Esophagus (tissue), 2 donors: Measurements from ENCODE around the gene PIK3R1. TPM values are rescaled to one million over a fixed set of nuclear protein-coding genes. Genes with fewer than 3 reads are reported as not detected.
A peak's percentile ranks its signal among the peaks of the same experiment; 100 is the strongest.

Source experiments
- H3K27ac ChIP-seq, 2 donors: one replicate each; pipeline ENCODE4 v1.5.1; 2013; ENCODE audit warnings: low read depth in 2 of 2, mild to moderate bottlenecking in 2 of 2, inconsistent platforms in 1 of 2, low read length in 1 of 2, moderate library complexity in 1 of 2
- H3K27me3 ChIP-seq, 2 donors: one replicate each; pipeline ENCODE4 v1.6.1; 2013; ENCODE audit warnings: low read length in 2 of 2, control low read depth in 1 of 2, mild to moderate bottlenecking in 1 of 2; ENCODE audit not compliant: insufficient read depth in 2 of 2, control insufficient read depth in 1 of 2
- H3K36me3 ChIP-seq, 2 donors: one replicate each; pipeline ENCODE4 v1.6.1; 2013; ENCODE audit warnings: low read length in 1 of 2; ENCODE audit not compliant: control insufficient read depth in 2 of 2, insufficient read depth in 2 of 2
- H3K4me1 ChIP-seq, 2 donors: one replicate each; pipeline ENCODE4 v1.6.1; 2013; ENCODE audit warnings: low read length in 1 of 2; ENCODE audit not compliant: control insufficient read depth in 2 of 2, insufficient read depth in 2 of 2
- H3K4me3 ChIP-seq, 2 donors: one replicate each; pipeline ENCODE4 v1.5.1; 2013; ENCODE audit warnings: low read length in 2 of 2, mild to moderate bottlenecking in 2 of 2, low read depth in 1 of 2, moderate library complexity in 1 of 2
- H3K9me3 ChIP-seq, 2 donors: one replicate each; pipeline ENCODE4 v1.6.1; 2013; ENCODE audit warnings: mild to moderate bottlenecking in 2 of 2, low read depth in 1 of 2, low read length in 1 of 2, moderate library complexity in 1 of 2; ENCODE audit not compliant: control insufficient read depth in 2 of 2, insufficient read depth in 1 of 2
- WGBS, 2 donors: extraction: QIAGEN DNeasy Blood & Tissue Kit; methylation state at CpG; one replicate each; pipeline ENCODE4 v1.1.7; 2013; 5-methylcytosine and 5-hydroxymethylcytosine counted together
- polyA plus RNA-seq, 2 donors: library from polyadenylated mRNA; stranded (reverse); fragments of 200-250 nt; gene quantifications; one replicate each; pipeline ENCODE4 v1.2.3, GENCODE V29; 2013
- donor health status: healthy with polysubstance abuse.
- donor health status: Bipolar disorder and iron deficiency.

The PIK3R1 gene
- polyA plus RNA-seq, 2 donors: 5.0 to 8.2 TPM

DNA sequence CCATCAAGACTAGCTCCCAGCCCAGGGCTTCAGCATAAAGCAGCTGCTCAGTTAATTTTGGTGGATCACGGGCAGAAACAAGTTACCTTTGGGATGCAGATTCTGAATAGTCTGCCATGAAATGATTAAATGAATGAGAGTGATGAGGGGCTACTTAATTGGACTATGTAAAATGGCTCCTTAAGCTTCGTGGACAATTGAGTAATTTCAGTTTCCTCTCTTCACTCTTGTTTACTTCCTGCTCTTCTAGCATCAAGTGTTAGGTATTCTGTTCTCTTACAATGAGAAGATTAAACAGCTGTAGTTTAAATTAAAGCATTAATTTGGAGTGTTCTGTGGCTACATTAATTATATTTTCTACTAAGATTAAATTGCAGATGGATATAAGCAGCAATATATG lies 28.1 kb downstream of the PIK3R1 start:
- Histone ChIP-seq H3K4me3 (no peak overlapping the region), H3K36me3 (no peaks in the 10 kb centered on the region), H3K4me1 (peaks cover 2 to 7% of the 10 kb centered on the region in 2 donors), H3K9me3 (no peaks in the 10 kb centered on the region), H3K27ac (no peak overlapping the region), H3K27me3 (no peaks in the 10 kb centered on the region)
- 73 to 79% methylated on average over 2 of the region's 2 CpGs for WGBS, 2 donors

DNA sequence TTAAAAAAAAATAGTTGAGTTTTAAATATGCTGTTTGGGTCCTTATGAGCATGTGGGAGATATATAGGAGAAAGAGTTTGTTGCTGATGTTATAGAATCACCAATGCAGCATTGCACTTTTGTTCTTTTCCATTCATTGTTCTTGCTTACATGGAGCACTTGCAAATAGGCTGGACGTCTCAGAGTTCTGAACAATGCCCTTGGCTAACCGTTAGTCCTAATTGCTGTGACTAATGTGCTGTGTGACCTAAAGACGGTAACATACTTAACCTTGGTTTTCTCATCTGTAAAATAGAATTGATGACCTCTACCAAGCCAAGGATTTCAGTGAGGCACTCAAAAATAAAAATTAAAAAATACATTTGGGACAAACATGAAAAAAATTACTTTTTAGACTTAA lies 29.8 kb downstream of the PIK3R1 start:
- H3K27ac ChIP-seq: no peak overlapping the region
- H3K27me3 ChIP-seq: no peaks in the 10 kb centered on the region
- no peaks in the 10 kb centered on the region for H3K36me3 ChIP-seq
- H3K4me3 ChIP-seq: no peak overlapping the region
- peaks cover 2 to 10% of the 10 kb centered on the region in 2 donors for H3K4me1 ChIP-seq
- 27 to 32% methylated on average over 3 of the region's 3 CpGs for WGBS, 2 donors
- H3K9me3 ChIP-seq: no peaks in the 10 kb centered on the region

DNA sequence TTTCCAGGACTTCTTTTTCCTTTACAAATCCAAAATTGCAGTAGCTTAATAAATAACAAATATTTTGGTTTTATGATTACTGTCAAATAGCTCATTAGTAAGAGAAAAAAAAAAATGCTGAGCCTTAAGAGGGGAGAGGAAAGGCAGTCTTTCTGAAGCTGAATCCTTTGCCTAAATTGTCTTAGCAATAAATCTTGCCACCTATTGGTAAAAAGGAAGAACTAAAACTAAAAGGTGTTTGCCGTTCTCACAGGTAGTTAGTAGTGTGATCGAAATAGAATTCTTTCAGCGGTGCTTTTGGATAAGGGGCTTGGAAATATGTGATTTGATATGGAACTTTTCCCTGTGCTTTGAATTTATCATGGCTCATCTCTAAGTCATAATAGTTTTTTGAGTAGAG lies 31.2 kb downstream of the PIK3R1 start:
- Histone ChIP-seq H3K9me3 (no peaks in the 10 kb centered on the region), H3K4me3 (no peak overlapping the region), H3K4me1 (peaks cover 0 to 9% of the 10 kb centered on the region in 2 donors), H3K27me3 (no peaks in the 10 kb centered on the region), H3K27ac (no peak overlapping the region), H3K36me3 (no peaks in the 10 kb centered on the region)
- 81 to 90% methylated on average over 3 of the region's 3 CpGs for WGBS, 2 donors

DNA sequence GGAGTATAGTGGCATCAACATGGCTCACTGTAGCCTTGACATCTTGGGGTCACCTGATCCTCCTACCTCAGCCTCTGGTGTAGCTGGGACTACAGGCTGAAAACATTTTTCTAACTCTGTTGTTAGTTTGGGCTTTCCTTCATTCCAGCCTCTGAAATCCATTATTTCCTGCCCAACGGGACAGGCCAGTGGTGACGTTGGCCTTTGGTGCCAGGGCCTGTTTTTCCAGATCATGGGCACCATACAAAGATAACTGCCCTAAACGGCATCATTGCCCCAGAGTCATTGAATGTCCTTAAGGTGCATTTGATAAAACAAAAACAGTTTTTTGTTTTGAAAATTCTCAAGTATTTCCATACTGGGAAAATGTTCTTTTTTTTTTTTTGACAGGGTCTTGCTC lies 32.1 kb downstream of the PIK3R1 start:
- peak overlapping the region in 1 of 2 donors; percentile 63 for H3K27ac ChIP-seq
- H3K9me3 ChIP-seq: no peaks in the 10 kb centered on the region
- peaks cover 0 to 9% of the 10 kb centered on the region in 2 donors for H3K4me1 ChIP-seq
- no peak overlapping the region for H3K4me3 ChIP-seq
- no peaks in the 10 kb centered on the region for H3K27me3 ChIP-seq
- WGBS, 2 donors: 77 to 79% methylated on average over 3 of the region's 3 CpGs
- H3K36me3 ChIP-seq: no peaks in the 10 kb centered on the region

DNA sequence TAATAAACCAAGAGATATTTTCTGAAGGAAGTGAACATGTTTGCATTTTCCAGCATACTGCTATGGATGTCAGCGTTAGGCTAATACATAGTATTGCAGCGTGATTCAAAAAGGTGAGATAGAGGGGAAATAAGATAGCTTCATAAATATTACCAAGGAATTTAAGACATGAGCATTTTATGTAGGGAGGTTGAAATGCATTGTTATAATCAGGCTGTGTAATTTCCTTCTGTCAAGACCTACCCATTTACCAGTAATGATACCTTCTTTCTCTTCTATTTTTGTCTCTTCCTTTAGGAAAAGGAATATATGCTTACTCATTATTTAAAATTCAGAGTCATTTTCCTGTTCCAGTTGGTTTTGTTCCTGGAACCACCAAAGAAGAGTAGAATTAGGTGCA lies 33.3 kb downstream of the PIK3R1 start:
- Histone ChIP-seq H3K36me3 (no peaks in the 10 kb centered on the region), H3K4me3 (no peak overlapping the region), H3K9me3 (no peaks in the 10 kb centered on the region), H3K27ac (no peak overlapping the region), H3K27me3 (no peaks in the 10 kb centered on the region), H3K4me1 (peaks cover 0 to 9% of the 10 kb centered on the region in 2 donors)
- 82 to 88% methylated on average over 2 of the region's 2 CpGs for WGBS, 2 donors

DNA sequence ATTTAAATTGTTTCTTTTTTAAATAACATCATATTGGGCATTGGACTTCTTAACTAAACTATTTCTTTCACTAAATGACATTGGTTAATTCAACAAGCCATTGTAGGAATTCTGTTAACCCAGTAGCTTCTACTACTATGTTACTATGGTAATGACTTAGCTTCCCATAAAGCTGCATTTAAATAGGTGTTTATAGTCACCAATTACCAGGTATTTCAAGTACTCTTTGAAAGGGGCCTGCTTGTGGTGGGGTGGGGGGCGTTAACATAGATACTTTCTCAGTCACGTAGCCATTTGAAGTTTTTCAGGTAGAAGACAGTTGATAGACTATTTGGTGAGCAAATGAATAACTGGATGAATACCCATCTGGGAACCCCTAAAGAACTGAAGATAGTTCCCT lies 34.0 kb downstream of the PIK3R1 start:
- 95 to 99% methylated on average over 2 of the region's 2 CpGs for WGBS, 2 donors
- H3K27me3 ChIP-seq: no peaks in the 10 kb centered on the region
- H3K27ac ChIP-seq: no peak overlapping the region
- H3K36me3 ChIP-seq: no peaks in the 10 kb centered on the region
- peaks cover 0 to 9% of the 10 kb centered on the region in 2 donors for H3K4me1 ChIP-seq
- H3K9me3 ChIP-seq: no peaks in the 10 kb centered on the region
- H3K4me3 ChIP-seq: no peak overlapping the region

DNA sequence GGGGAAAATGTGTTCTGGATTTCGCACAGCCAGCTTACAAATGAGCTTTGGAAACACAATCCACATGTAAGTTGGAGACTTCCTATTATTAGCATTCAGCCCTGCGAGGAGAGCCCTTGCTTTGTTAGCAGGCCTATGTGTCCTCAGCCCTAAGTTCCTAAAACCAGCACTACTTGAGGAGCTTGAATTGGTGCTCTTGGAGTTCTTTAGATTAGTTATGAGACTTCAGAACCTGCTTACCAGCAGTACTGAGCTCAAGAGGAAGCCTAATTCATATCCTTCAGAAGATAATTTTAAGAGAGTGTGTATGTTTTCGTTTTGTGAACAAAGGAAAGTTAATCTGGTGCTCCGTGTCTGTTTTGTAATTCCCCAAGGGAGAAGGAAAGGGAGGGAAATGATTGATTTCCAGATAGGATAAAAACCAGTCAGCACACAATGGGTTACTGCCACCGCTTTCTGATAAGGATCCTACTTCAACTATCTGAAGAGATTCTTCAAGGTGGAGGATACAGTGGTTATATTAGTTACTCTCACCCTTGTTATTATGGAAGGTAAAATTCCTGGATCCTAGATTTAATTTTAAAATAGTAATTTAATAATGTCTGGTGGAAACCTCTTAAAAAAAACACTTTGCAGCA lies 35.2 kb downstream of the PIK3R1 start:
- Histone ChIP-seq H3K4me3 (no peak overlapping the region), H3K27me3 (no peaks in the 10 kb centered on the region), H3K36me3 (no peaks in the 10 kb centered on the region), H3K9me3 (no peaks in the 10 kb centered on the region), H3K27ac (peak overlapping the region; percentile 51 to 71), H3K4me1 (peaks cover 0 to 9% of the 10 kb centered on the region in 2 donors)
- WGBS, 2 donors: 48 to 52% methylated on average over 5 of the region's 5 CpGs

DNA sequence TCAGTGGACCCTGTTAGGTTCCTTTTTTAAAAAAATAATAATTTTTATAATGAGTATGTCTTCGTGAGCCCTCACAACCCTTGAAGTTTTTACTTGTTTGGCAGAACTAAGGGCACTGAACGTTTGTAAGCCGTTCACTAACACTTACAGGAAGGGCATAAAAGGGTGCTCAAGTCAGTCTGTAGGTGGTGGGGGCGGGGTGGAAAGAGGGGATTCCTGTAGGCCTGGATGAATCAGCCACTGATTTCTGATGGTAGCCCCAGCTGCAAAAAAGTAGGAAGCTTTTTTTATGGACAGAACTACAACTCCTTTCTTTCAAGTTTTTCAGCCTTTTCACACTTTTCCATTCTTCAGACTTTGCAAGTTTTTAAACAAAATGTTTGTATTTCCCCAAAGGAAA lies 35.8 kb downstream of the PIK3R1 start:
- Histone ChIP-seq H3K27ac (peak overlapping the region; percentile 71), H3K27me3 (no peaks in the 10 kb centered on the region), H3K4me3 (no peak overlapping the region)

DNA sequence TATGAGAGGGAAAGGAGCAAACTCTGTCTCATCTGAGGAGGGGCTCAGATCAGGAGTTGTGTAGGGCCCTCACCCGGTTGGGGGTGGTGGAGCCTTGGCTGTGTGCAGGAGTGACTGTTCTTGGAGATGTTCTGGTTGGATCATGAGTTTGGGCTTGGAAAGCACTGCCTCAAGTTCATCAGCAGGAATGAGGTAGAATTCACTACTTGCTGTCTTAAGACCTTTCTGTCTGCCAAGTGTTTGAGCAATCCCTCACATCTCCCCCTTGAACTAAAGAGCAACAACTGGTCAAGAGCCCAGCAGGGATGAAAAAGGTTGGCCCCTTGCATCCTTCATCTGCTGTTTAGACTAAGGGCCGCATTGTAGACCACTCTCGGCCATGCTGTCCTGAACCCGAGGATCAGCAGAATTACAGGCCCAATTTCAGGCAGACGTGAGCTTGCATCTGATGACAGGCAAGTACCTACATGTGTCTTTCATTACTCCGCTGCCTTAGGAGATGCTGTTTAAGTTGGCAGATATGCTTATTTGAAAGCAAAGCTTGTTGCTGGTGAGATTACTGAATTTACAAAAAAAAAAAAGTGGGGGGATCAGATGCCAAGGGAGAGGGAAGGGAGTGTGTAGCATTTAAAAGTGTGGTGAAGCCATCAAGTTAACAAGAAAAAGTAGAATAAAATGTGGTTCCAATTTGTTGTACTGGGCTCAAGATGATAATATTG lies 36.4 kb downstream of the PIK3R1 start:
- H3K9me3 ChIP-seq: no peaks in the 10 kb centered on the region
- H3K36me3 ChIP-seq: no peaks in the 10 kb centered on the region
- 30 to 49% methylated on average over 6 of the region's 6 CpGs for WGBS, 2 donors
- peak overlapping the region; percentile 65 to 71 for H3K27ac ChIP-seq
- H3K4me3 ChIP-seq: no peak overlapping the region
- peaks cover 3 to 9% of the 10 kb centered on the region in 2 donors for H3K4me1 ChIP-seq
- no peaks in the 10 kb centered on the region for H3K27me3 ChIP-seq

More for the DNA sequence above, 35.8 kb downstream of the PIK3R1 start:
- peaks cover 0 to 9% of the 10 kb centered on the region in 2 donors for H3K4me1 ChIP-seq
- H3K36me3 ChIP-seq: no peaks in the 10 kb centered on the region
- 18 to 38% methylated on average over 4 of the region's 4 CpGs for WGBS, 2 donors
- no peaks in the 10 kb centered on the region for H3K9me3 ChIP-seq
